Measurements from ENCODE around the gene ZNF526. TPM values are rescaled to one million over a fixed set of nuclear protein-coding genes. Genes with fewer than 3 reads are reported as not detected.

ZNF526 gene
- total and polyA plus RNA-seq, 9 of the 15 experiments (the other 6 are each of a cell fraction or from before 2014, with no cell fraction given): 1.3 to 17.9 (median 6.2) TPM

DNA sequence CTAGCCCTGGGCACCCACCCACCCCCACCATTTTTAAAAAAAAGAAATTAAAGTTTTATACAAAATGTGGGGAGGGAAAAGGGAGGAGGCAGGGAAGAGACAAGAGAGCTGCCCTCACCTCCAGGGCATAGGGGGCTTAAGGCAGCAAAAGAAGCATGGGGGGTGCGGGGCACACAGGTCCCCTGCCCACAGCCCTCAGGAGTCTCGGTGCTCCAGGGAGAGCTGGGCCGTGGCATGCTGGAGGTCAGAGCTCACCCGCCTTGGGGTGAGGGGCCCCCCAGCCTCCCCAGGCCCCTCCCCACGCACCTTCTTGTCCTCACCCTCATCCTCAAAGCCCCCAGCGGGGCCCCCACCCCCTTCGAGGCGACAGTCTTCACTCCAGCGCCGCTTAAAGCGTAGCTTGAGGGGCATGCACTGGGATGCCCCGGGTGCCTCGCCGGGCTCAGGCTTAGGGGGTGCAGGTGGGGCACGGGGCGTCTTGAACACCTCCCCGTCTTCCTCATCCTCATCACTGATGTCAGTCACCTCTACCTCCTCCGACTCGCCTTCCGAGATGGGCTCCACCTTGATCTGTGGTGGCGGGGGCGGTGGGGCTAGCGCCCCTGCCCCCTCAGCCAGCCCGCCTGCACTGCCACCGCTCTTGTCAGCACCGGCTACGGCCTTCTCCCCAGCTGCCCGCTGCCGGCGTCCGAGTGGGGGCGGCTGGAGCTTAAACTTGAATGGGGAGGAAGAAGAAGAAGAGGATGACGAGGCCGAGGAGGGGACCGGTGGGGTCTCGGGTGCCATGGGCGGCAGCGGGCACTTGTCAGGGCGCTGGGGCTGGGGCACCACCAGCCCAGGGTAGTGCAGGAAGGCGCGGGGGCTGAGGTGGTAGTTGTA, 28.4 kb downstream of the ZNF526 start (continued):
- TF ChIP-seq, protein P1, sequence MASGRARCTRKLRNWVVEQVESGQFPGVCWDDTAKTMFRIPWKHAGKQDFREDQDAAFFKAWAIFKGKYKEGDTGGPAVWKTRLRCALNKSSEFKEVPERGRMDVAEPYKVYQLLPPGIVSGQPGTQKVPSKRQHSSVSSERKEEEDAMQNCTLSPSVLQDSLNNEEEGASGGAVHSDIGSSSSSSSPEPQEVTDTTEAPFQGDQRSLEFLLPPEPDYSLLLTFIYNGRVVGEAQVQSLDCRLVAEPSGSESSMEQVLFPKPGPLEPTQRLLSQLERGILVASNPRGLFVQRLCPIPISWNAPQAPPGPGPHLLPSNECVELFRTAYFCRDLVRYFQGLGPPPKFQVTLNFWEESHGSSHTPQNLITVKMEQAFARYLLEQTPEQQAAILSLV (tag; IDR thresholded peaks at IDR 0.05): no peak
- TF ChIP-seq ILK (tag; IDR thresholded peaks at IDR 0.05; ENCODE audit: borderline replicate concordance, low read depth) (no peak), TEAD2 (tag; IDR thresholded peaks at IDR 0.05) (no peak), SMARCE1 (IDR thresholded peaks at IDR 0.05) (no peak)

GRCh38 chr19:42249149-42249750, 29.1 kb downstream of the ZNF526 start:
- Histone ChIP-seq H3K4me3 (no peak overlapping the region), H4K20me1 (replicated peaks; ENCODE audit: control insufficient read depth, insufficient read depth, low read length) (peaks cover 10% of the 10 kb centered on the region; the same call in 1 of the 2 replicates), H3K9ac (ENCODE audit: insufficient read depth in 1 of 2, low read depth in 2 of 2, low read length in 2 of 2) (no peak overlapping the region), H3K4me1 (replicated peaks in 1 of 2; ENCODE audit: control insufficient read depth in 2 of 2, insufficient read depth in 2 of 2, low read length in 2 of 2) (peaks cover 25 to 58% of the 10 kb centered on the region in 2 experiments), H3K27me3 (ENCODE audit: control insufficient read depth in 2 of 2, insufficient read depth in 2 of 2, low read length in 2 of 2) (no peaks in the 10 kb centered on the region), H3K36me3 (ENCODE audit: control insufficient read depth, insufficient read depth, low read length) (peaks cover 49% of the 10 kb centered on the region; the same call in 2 of the 3 replicates), H3K79me2 (ENCODE audit: control insufficient read depth, insufficient read depth, low read length) (peaks cover 47% of the 10 kb centered on the region), H3K9me1 (ENCODE audit: control insufficient read depth, insufficient read depth, low read length) (peaks cover 4% of the 10 kb centered on the region), H3K27ac (ENCODE audit: extremely low read depth, low read depth, low read length) (no peak overlapping the region), H2AFZ (ENCODE audit: low read depth, low read length) (no peak overlapping the region), H3K9me3 (replicated peaks; ENCODE audit: control insufficient read depth, insufficient read depth, low read depth, low read length) (no peaks in the 10 kb centered on the region), H3K4me2 (ENCODE audit: insufficient read depth, low read length) (no peak overlapping the region)
- ATAC-seq (no peak), FAIRE-seq (no peak), DNase-seq (ENCODE audit: extremely low read depth in 1 of 4, low spot score in 3 of 4) (no peak)
- ChIA-PET CTCF (ENCODE audit: low intra/inter-chr PET ratio) (no interaction called here), POLR2A (interaction anchor here (1.1 kb wide), 1 partner anchor 9 kb away, joined by 4 read pairs; no protein-coding TSS in a partner anchor)
- intact Hi-C loops (cut with micrococcal nuclease) (no loop called here), in situ Hi-C loops (cut with MboI) (no loop called here)
- BruUV-seq (replicated peaks): no TSS peak
- WGBS (ENCODE audit: insufficient coverage, low coverage, missing lambda C conversion rate): 93% methylated on average over 16 of the region's 36 CpGs
- no peak for TF ChIP-seq ZNF318 (IDR thresholded peaks at IDR 0.05; ENCODE audit: borderline replicate concordance in 1 of 2, low read depth in 1 of 2)
- peak; percentile 63 for TF ChIP-seq RBM22 (IDR thresholded peaks at IDR 0.05; ENCODE audit: low read depth, low read length, poor library complexity, severe bottlenecking)
- no peak for TF ChIP-seq C11orf30 (IDR thresholded peaks at IDR 0.05; ENCODE audit: low read depth)
- no peak for TF ChIP-seq NFIC (IDR thresholded peaks at IDR 0.05)
- TF ChIP-seq PCBP1 (IDR thresholded peaks at IDR 0.05; ENCODE audit: low read depth, low read length, poor library complexity, severe bottlenecking): peak; percentile 37

All from K562 (cell line).